ENCODE data around the gene MAD1L1. TPM values are rescaled to one million over a fixed set of nuclear protein-coding genes. Genes with fewer than 3 reads are reported as not detected.

MAD1L1 gene
- polyA plus RNA-seq, 1 experiment: 32.0 TPM

- Histone ChIP-seq H3K36me3 (ENCODE audit: control insufficient read depth, insufficient read depth, low read length) (peaks cover 7% of the 10 kb centered on the region), H3K27me3 (ENCODE audit: control insufficient read depth, insufficient read depth, low read length) (no peaks in the 10 kb centered on the region), H3K4me3 (ENCODE audit: low read depth, low read length) (no peak overlapping the region)
- CTCF ChIA-PET: no interaction called here
- DNase-seq (ENCODE audit: low read depth): no peak
- POLR2A ChIA-PET: no interaction called here
- TF ChIP-seq CTCF (IDR thresholded peaks at IDR 0.05; ENCODE audit: insufficient read depth, low read depth, low read length): no peak
These were observed 45.3 kb upstream of the MAD1L1 start for GRCh38 chr7:2278026-2278425.

GRCh38 chr7:2276107-2276506 is 43.4 kb upstream of the MAD1L1 start:
- peaks cover 8% of the 10 kb centered on the region for H3K36me3 ChIP-seq (ENCODE audit: control insufficient read depth, insufficient read depth, low read length)
- CTCF ChIA-PET: interaction anchor here (0.7 kb wide), 1 partner anchor 362 kb away, joined by 3 read pairs; no protein-coding TSS in a partner anchor
- DNase-seq (ENCODE audit: low read depth): no peak
- POLR2A ChIA-PET: no interaction called here
- TF ChIP-seq CTCF (IDR thresholded peaks at IDR 0.05; ENCODE audit: insufficient read depth, low read depth, low read length): no peak
- no peaks in the 10 kb centered on the region for H3K27me3 ChIP-seq (ENCODE audit: control insufficient read depth, insufficient read depth, low read length)
- no peak overlapping the region for H3K4me3 ChIP-seq (ENCODE audit: low read depth, low read length)

- H3K4me3 ChIP-seq (ENCODE audit: low read depth, low read length): no peak overlapping the region
These were observed 42.4 kb upstream of the MAD1L1 start for GRCh38 chr7:2275101-2275500.

GRCh38 chr7:2274666-2275065 is 41.9 kb upstream of the MAD1L1 start:
- no peaks in the 10 kb centered on the region for H3K27me3 ChIP-seq (ENCODE audit: control insufficient read depth, insufficient read depth, low read length)
- CTCF ChIA-PET: no interaction called here

More at GRCh38 chr7:2275101-2275500, 42.4 kb upstream of the MAD1L1 start:
- no peak for DNase-seq (ENCODE audit: low read depth)
- CTCF ChIA-PET: no interaction called here
- no peaks in the 10 kb centered on the region for H3K27me3 ChIP-seq (ENCODE audit: control insufficient read depth, insufficient read depth, low read length)
- POLR2A ChIA-PET: no interaction called here
- no peak for TF ChIP-seq CTCF (IDR thresholded peaks at IDR 0.05; ENCODE audit: insufficient read depth, low read depth, low read length)
- H3K36me3 ChIP-seq (ENCODE audit: control insufficient read depth, insufficient read depth, low read length): peaks cover 9% of the 10 kb centered on the region

GRCh38 chr7:2273866-2274265 is 41.1 kb upstream of the MAD1L1 start:
- POLR2A ChIA-PET: no interaction called here

More at GRCh38 chr7:2274666-2275065, 41.9 kb upstream of the MAD1L1 start:
- DNase-seq (ENCODE audit: low read depth): no peak
- TF ChIP-seq CTCF (IDR thresholded peaks at IDR 0.05; ENCODE audit: insufficient read depth, low read depth, low read length): no peak
- Histone ChIP-seq H3K36me3 (ENCODE audit: control insufficient read depth, insufficient read depth, low read length) (peaks cover 9% of the 10 kb centered on the region), H3K4me3 (ENCODE audit: low read depth, low read length) (no peak overlapping the region)
- POLR2A ChIA-PET: no interaction called here

More at GRCh38 chr7:2273866-2274265, 41.1 kb upstream of the MAD1L1 start:
- no peak for DNase-seq (ENCODE audit: low read depth)
- peaks cover 9% of the 10 kb centered on the region for H3K36me3 ChIP-seq (ENCODE audit: control insufficient read depth, insufficient read depth, low read length)
- H3K4me3 ChIP-seq (ENCODE audit: low read depth, low read length): no peak overlapping the region
- H3K27me3 ChIP-seq (ENCODE audit: control insufficient read depth, insufficient read depth, low read length): no peaks in the 10 kb centered on the region
- CTCF ChIA-PET: no interaction called here
- TF ChIP-seq CTCF (IDR thresholded peaks at IDR 0.05; ENCODE audit: insufficient read depth, low read depth, low read length): no peak
